Measurements from ENCODE around the gene HMCN1.

DNA sequence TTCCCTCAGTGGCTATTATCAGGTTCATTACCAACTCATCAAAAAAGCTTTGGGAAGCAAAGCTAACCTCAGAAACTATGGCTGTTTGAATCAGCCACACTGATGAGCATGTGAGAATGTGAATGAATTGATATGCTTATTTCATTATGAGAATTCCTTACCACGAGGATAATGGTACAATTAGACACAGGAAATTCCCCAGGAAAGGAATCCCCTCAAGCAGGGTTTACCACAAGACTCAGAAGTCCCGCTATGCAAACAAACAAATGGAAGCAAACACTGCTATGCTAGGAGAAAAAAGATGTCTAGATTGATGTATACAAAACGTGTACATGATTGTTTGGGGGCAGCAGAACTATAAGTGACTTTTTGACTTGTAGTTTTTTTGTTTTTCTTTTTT, 205.0 kb downstream of the HMCN1 start:
- no peak for TF ChIP-seq ZNF274 (IDR thresholded peaks at IDR 0.05; ENCODE audit: low read depth, low read length)
- TF ChIP-seq YY1 (IDR thresholded peaks at IDR 0.05; ENCODE audit: insufficient read depth, insufficient read length), result no peak
- TF ChIP-seq SUZ12 (IDR thresholded peaks at IDR 0.05; ENCODE audit: extremely low read depth, insufficient read depth, insufficient read length), result no peak

Data from NT2/D1 (cell line).